Kidney (tissue), 22 donors: Measurements from ENCODE around the gene DAW1. TPM values are rescaled to one million over a fixed set of nuclear protein-coding genes. Genes with fewer than 3 reads are reported as not detected.

Source experiments
- DNase-seq, 5 donors: peaks; one replicate each; pipeline ENCODE4 v3.0.0-alpha.2; 2013 to 2020
- FAIRE-seq: peaks from 2 replicates; lab custom pipeline; 2012; peaks lifted over from hg19 to GRCh38; lab: Jason Lieb, UNC
- H3K27ac ChIP-seq, 2 donors: one replicate each; pipeline ENCODE4 v1.7.0; 2013; ENCODE audit warnings: low read depth in 2 of 2, low read length in 2 of 2, inconsistent platforms in 1 of 2
- H3K27me3 ChIP-seq: one replicate; pipeline ENCODE4 v1.7.1; 2013; ENCODE audit warnings: low read length, inconsistent platforms; ENCODE audit not compliant: control insufficient read depth, insufficient read depth
- H3K36me3 ChIP-seq, 3 donors: one replicate each; pipeline versions ENCODE4 v1.7.0 to v1.7.1; 2013; ENCODE audit warnings: low read length in 3 of 3, control low read depth in 1 of 3, inconsistent platforms in 1 of 3; ENCODE audit not compliant: insufficient read depth in 3 of 3, control insufficient read depth in 2 of 3
- H3K4me1 ChIP-seq, 3 donors: one replicate each; pipeline versions ENCODE4 v1.7.0 to v1.7.1; 2013; ENCODE audit warnings: low read length in 3 of 3, inconsistent platforms in 1 of 3, low read depth in 1 of 3; ENCODE audit not compliant: control insufficient read depth in 2 of 3, insufficient read depth in 2 of 3
- H3K4me3 ChIP-seq, 3 donors: one replicate each; pipeline versions ENCODE4 v1.7.0 to v1.8.1; 2013; ENCODE audit warnings: low read length in 3 of 3, control low read depth in 1 of 3, inconsistent platforms in 1 of 3
- H3K9ac ChIP-seq, 3 donors: one replicate each; pipeline versions ENCODE4 v1.7.0 to v1.7.1; 2013; ENCODE audit warnings: low read length in 3 of 3, control low read depth in 1 of 3, inconsistent platforms in 1 of 3
- H3K9me3 ChIP-seq, 3 donors: one replicate each; pipeline versions ENCODE4 v1.7.0 to v1.7.1; 2013; ENCODE audit warnings: low read length in 3 of 3, control low read depth in 1 of 3, inconsistent platforms in 1 of 3; ENCODE audit not compliant: control insufficient read depth in 2 of 3, insufficient read depth in 1 of 3
- CTCF ChIP-seq: IDR thresholded peaks from 3 replicates; pipeline ENCODE4 v1.5.1; 2012; ENCODE audit warnings: mild to moderate bottlenecking, moderate library complexity, borderline replicate concordance; ENCODE audit not compliant: insufficient read depth; ENCODE audit errors: extremely low read depth
- intact Hi-C: fragments of 100-400 bp; cut with DNase I; formaldehyde crosslinking; loops from one replicate; pipeline ENCODE4 v1.11.1; 2022
- long read RNA-seq, 10 donors: library from polyadenylated mRNA in 1 of 10; unstranded in 1 of 10; transcript quantifications; one replicate each; pipeline ENCODE4 v2.0.0 and lab custom pipeline, GENCODE V29; 2021 to 2026
- polyA plus RNA-seq: library from polyadenylated mRNA; stranded (reverse); fragments of 350-450 nt; fragmentation: Illumina TruSeq; extraction: RNeasy Lipid Tissue Mini Kit (QIAGEN cat#74804); gene quantifications from one replicate; pipeline ENCODE4 v1.2.3, GENCODE V29; 2014; ENCODE audit warnings: low read depth, low replicate concordance; ENCODE audit not compliant: insufficient read depth
- total RNA-seq: library from RNA; stranded (reverse); fragmentation: NEBNext Ultra II Directional; extraction: Animal tissue kit (Norgen Biotek cat#: 25700); gene quantifications from one replicate; pipeline ENCODE4 v1.2.1, GENCODE V29; 2021
- donor health status: control.
- donor health status: control.
- donor health status: control.
- donor health status: control.
- donor health status: control.
- donor health status: DM: yes; HTN: yes; CAD: no.
- donor health status: Normal renal cell carcinoma (clear cell type).

Gene DAW1
- total RNA-seq (1.7 TPM), polyA plus RNA-seq (1.0 TPM)
- long read RNA-seq, donor 1, result 0 reads
- long read RNA-seq, donor 2, result 0 reads
- long read RNA-seq, donor 3, result 0 reads
- long read RNA-seq, donor 4, result 0 reads
- long read RNA-seq, donor 5, result 0 reads
- long read RNA-seq, donor 6, partial matches to known transcripts, result 0 of 1 reads
- long read RNA-seq, donor 6, other reads (novel, unspliced or antisense), result 0 of 1 reads
- long read RNA-seq, donor 7, result 0 reads
- long read RNA-seq, donor 8, result 0 reads
- long read RNA-seq, donor 9, result 0 reads
- long read RNA-seq, donor 10, result 0 reads

GRCh38 chr2:227871375-227871791, at the start of gene DAW1:
Gene DAW1, plus strand, starts transcription at chr2:227871631. Its CDS starts 59 bp downstream, at chr2:227871690.
- no peaks in the 10 kb centered on the region for H3K36me3 ChIP-seq
- H3K27me3 ChIP-seq, result no peaks in the 10 kb centered on the region
- TF ChIP-seq CTCF, result no peak
- H3K4me3 ChIP-seq, result peak within 1 kb of the TSS in 2 of 3 donors; percentile 37
- H3K9me3 ChIP-seq, result no peaks in the 10 kb centered on the region
- H3K4me1 ChIP-seq, result no peaks in the 10 kb centered on the region
- intact Hi-C loops, result no loop called here
- peak within 1 kb of the TSS in 1 of 3 donors; percentile 26 for H3K9ac ChIP-seq
- H3K27ac ChIP-seq, result no peak within 1 kb of the TSS
- no peak for FAIRE-seq
- peak; percentile 83 to 89 (median 88) for DNase-seq

- Histone ChIP-seq H3K27ac (no peak overlapping the region), H3K27me3 (no peaks in the 10 kb centered on the region), H3K9ac (no peak overlapping the region), H3K36me3 (no peaks in the 10 kb centered on the region), H3K4me3 (no peak overlapping the region), H3K4me1 (peaks cover 0 to 15% (median 8%) of the 10 kb centered on the region in 3 donors), H3K9me3 (no peaks in the 10 kb centered on the region)
- no peak for TF ChIP-seq CTCF
- FAIRE-seq (no peak), DNase-seq (no peak)
- intact Hi-C loops, result no loop called here
Measured at GRCh38 chr2:227822416-227823003, 48.9 kb upstream of the DAW1 start.

GRCh38 chr2:227823922-227824321, 47.5 kb upstream of the DAW1 start:
- no peaks in the 10 kb centered on the region for H3K9me3 ChIP-seq
- H3K27ac ChIP-seq, result no peak overlapping the region
- no peak overlapping the region for H3K4me3 ChIP-seq
- no peak overlapping the region for H3K9ac ChIP-seq
- no peaks in the 10 kb centered on the region for H3K27me3 ChIP-seq
- FAIRE-seq, result no peak
- H3K4me1 ChIP-seq, result peaks cover 0 to 5% (median 4%) of the 10 kb centered on the region in 3 donors
- intact Hi-C loops, result no loop called here
- H3K36me3 ChIP-seq, result no peaks in the 10 kb centered on the region
- no peak for DNase-seq
- TF ChIP-seq CTCF, result no peak
